NT2/D1 (cell line): Measurements from ENCODE around the gene TUBA3D.
"Not testable (repeated sequence)": the region's sequence is repeated elsewhere in the genome, so short reads cannot be mapped to it uniquely, and the experiment has no call there.

Experiments used
- DNase-seq: peaks from one replicate; pipeline ENCODE4 v3.0.0-alpha.2; 2011; ENCODE audit warnings: low read depth, low spot score
- H3K27me3 ChIP-seq: 2 replicates; pipeline ENCODE4 v1.6.0; 2011; ENCODE audit warnings: mild to moderate bottlenecking; ENCODE audit not compliant: insufficient read length, insufficient read depth
- H3K36me3 ChIP-seq: 2 replicates; pipeline ENCODE4 v1.6.1; 2011; ENCODE audit warnings: mild to moderate bottlenecking, low read length, mixed read lengths; ENCODE audit not compliant: insufficient read depth, insufficient read length
- H3K4me1 ChIP-seq: 2 replicates; pipeline ENCODE4 v1.5.1; 2011; ENCODE audit not compliant: insufficient read depth, insufficient read length
- H3K4me3 ChIP-seq: 2 replicates; pipeline ENCODE4 v1.5.1; 2011; ENCODE audit warnings: low read depth; ENCODE audit not compliant: insufficient read length
- H3K9ac ChIP-seq: 2 replicates; pipeline ENCODE4 v1.6.0; 2011; ENCODE audit warnings: low read depth; ENCODE audit not compliant: insufficient read length
- H3K9me3 ChIP-seq: 2 replicates; pipeline ENCODE4 v1.5.1; 2011; ENCODE audit warnings: mild to moderate bottlenecking, low read length; ENCODE audit not compliant: insufficient read depth
- SUZ12 ChIP-seq: IDR thresholded peaks from 2 replicates; pipeline ENCODE4 v1.6.1; 2011; ENCODE audit not compliant: insufficient read length, insufficient read depth; ENCODE audit errors: extremely low read depth
- YY1 ChIP-seq: IDR thresholded peaks from 2 replicates; pipeline ENCODE4 v1.6.1; 2011; ENCODE audit not compliant: insufficient read length, insufficient read depth
- ZNF274 ChIP-seq: IDR thresholded peaks from 2 replicates; pipeline ENCODE4 v1.6.1; 2011; ENCODE audit warnings: mild to moderate bottlenecking, low read depth, low read length

The TUBA3D gene

GRCh38 chr2:131493199-131493968 is 17.5 kb downstream of the TUBA3D start:
- peaks cover 50% of the 10 kb centered on the region for H3K36me3 ChIP-seq
- DNase-seq, result no peak
- peak overlapping the region; percentile 99 for H3K9ac ChIP-seq
- H3K27me3 ChIP-seq, result no peaks in the 10 kb centered on the region
- TF ChIP-seq SUZ12 (no peak), ZNF274 (no peak), YY1 (no peak)
- peak overlapping the region; percentile 98 for H3K4me3 ChIP-seq
- H3K9me3 ChIP-seq, result no peaks in the 10 kb centered on the region
- peaks cover 10% of the 10 kb centered on the region for H3K4me1 ChIP-seq

GRCh38 chr2:131495506-131495905 is 19.6 kb downstream of the TUBA3D start:
- not testable (repeated sequence) for H3K9me3 ChIP-seq, H3K9ac ChIP-seq, H3K4me1 ChIP-seq, H3K27me3 ChIP-seq, DNase-seq, H3K4me3 ChIP-seq
- H3K36me3 ChIP-seq, result peaks cover 52% of the 10 kb centered on the region

GRCh38 chr2:131498321-131498973 is 22.5 kb downstream of the TUBA3D start:
- not testable (repeated sequence) for H3K9ac ChIP-seq, H3K4me1 ChIP-seq, H3K27me3 ChIP-seq, H3K9me3 ChIP-seq, H3K4me3 ChIP-seq, DNase-seq
- H3K36me3 ChIP-seq, result peaks cover 70% of the 10 kb centered on the region

GRCh38 chr2:131503587-131503986 is 27.7 kb downstream of the TUBA3D start:
- not testable (repeated sequence) for DNase-seq, H3K4me1 ChIP-seq, H3K27me3 ChIP-seq, H3K4me3 ChIP-seq, H3K9me3 ChIP-seq, H3K9ac ChIP-seq
- H3K36me3 ChIP-seq, result peaks cover 95% of the 10 kb centered on the region

- H3K9me3 ChIP-seq, DNase-seq, H3K4me1 ChIP-seq, H3K27me3 ChIP-seq, H3K4me3 ChIP-seq, H3K9ac ChIP-seq: not testable (repeated sequence)
- peaks cover 95% of the 10 kb centered on the region for H3K36me3 ChIP-seq
Observed at GRCh38 chr2:131504082-131504750, 28.3 kb downstream of the TUBA3D start.

GRCh38 chr2:131509615-131510014 is 33.7 kb downstream of the TUBA3D start:
- Histone ChIP-seq H3K4me1 (no peaks in the 10 kb centered on the region), H3K36me3 (peaks cover 81% of the 10 kb centered on the region), H3K9me3 (no peaks in the 10 kb centered on the region), H3K27me3 (no peaks in the 10 kb centered on the region), H3K4me3 (no peak overlapping the region), H3K9ac (no peak overlapping the region)
- DNase-seq, result no peak
- TF ChIP-seq SUZ12 (no peak), ZNF274 (no peak), YY1 (no peak)

- not testable (repeated sequence) for H3K27me3 ChIP-seq, H3K9me3 ChIP-seq, H3K4me1 ChIP-seq, H3K9ac ChIP-seq, H3K4me3 ChIP-seq, DNase-seq
- peaks cover 78% of the 10 kb centered on the region for H3K36me3 ChIP-seq
Observed at GRCh38 chr2:131511291-131511968, 35.5 kb downstream of the TUBA3D start.

GRCh38 chr2:131511969-131512870 is 36.3 kb downstream of the TUBA3D start:
- DNase-seq, H3K9me3 ChIP-seq, H3K9ac ChIP-seq, H3K27me3 ChIP-seq, H3K4me3 ChIP-seq, H3K4me1 ChIP-seq: not testable (repeated sequence)
- H3K36me3 ChIP-seq, result peaks cover 78% of the 10 kb centered on the region

GRCh38 chr2:131514408-131515166 is 38.7 kb downstream of the TUBA3D start:
- not testable (repeated sequence) for H3K4me1 ChIP-seq, H3K9me3 ChIP-seq, H3K27me3 ChIP-seq, H3K9ac ChIP-seq, DNase-seq, H3K4me3 ChIP-seq
- peaks cover 79% of the 10 kb centered on the region for H3K36me3 ChIP-seq
